CD14-positive monocyte (primary cell): Measurements from ENCODE around the gene RAE1. TPM values are rescaled to one million over a fixed set of nuclear protein-coding genes. Genes with fewer than 3 reads are reported as not detected.
A peak's percentile ranks its signal among the peaks of the same experiment; 100 is the strongest.

Experiments
- DNase-seq, 3 donors: peaks; one replicate each; pipeline ENCODE4 v3.0.0-alpha.2; 2011 to 2022
- H2AFZ ChIP-seq: 2 replicates; pipeline ENCODE4 v1.6.0; 2012; ENCODE audit warnings: mild to moderate bottlenecking, low read depth, low read length, inconsistent platforms; ENCODE audit not compliant: insufficient read depth, poor library complexity, severe bottlenecking
- H3K27ac ChIP-seq, 2 donors: 1 replicate in 1 of 2; 2 replicates in 1 of 2; pipeline ENCODE4 v1.5.1; 2012 to 2013; ENCODE audit warnings: low read length in 2 of 2, control low read depth in 1 of 2, inconsistent platforms in 1 of 2, low read depth in 1 of 2, mild to moderate bottlenecking in 1 of 2
- H3K27me3 ChIP-seq, 2 donors: one replicate each; pipeline versions ENCODE4 v1.6.0 to v1.6.1; 2011 to 2013; ENCODE audit warnings: low read length in 2 of 2; ENCODE audit not compliant: control insufficient read depth in 2 of 2, insufficient read depth in 2 of 2
- H3K36me3 ChIP-seq, 2 donors: replicated peaks in 1 of 2; 1 replicate in 1 of 2; 2 replicates in 1 of 2; pipeline versions ENCODE4 v1.5.1 to v1.6.1; 2012 to 2013; ENCODE audit warnings: low read length in 2 of 2, control low read depth in 1 of 2, inconsistent platforms in 1 of 2, mild to moderate bottlenecking in 1 of 2; ENCODE audit not compliant: insufficient read depth in 2 of 2, control insufficient read depth in 1 of 2
- H3K4me1 ChIP-seq, 2 donors: 1 replicate in 1 of 2; 2 replicates in 1 of 2; pipeline versions ENCODE4 v1.5.1 to v1.6.1; 2012 to 2013; ENCODE audit warnings: low read length in 2 of 2, control low read depth in 1 of 2, inconsistent platforms in 1 of 2, mild to moderate bottlenecking in 1 of 2, moderate library complexity in 1 of 2; ENCODE audit not compliant: insufficient read depth in 2 of 2, control insufficient read depth in 1 of 2
- H3K4me2 ChIP-seq: replicated peaks from 2 replicates; pipeline ENCODE3; 2012; ENCODE audit warnings: low read length, moderate library complexity, mild to moderate bottlenecking; ENCODE audit not compliant: poor library complexity, severe bottlenecking; ENCODE audit errors: extremely low read depth
- H3K4me3 ChIP-seq, 3 experiments: fragments of 200-600 bp in 1 of 3; sonication (generic) in 1 of 3; replicated peaks in 1 of 3; 1 replicate in 2 of 3; 2 replicates in 1 of 3; pipeline ENCODE4 v1.5.1; 2011 to 2013; ENCODE audit warnings: low read length in 3 of 3, mild to moderate bottlenecking in 3 of 3, control low read depth in 2 of 3, low read depth in 2 of 3, inconsistent platforms in 1 of 3, moderate library complexity in 1 of 3
- H3K79me2 ChIP-seq: 2 replicates; pipeline ENCODE4 v1.6.0; 2012; ENCODE audit warnings: mild to moderate bottlenecking, control low read depth, inconsistent platforms, low read length, moderate library complexity; ENCODE audit not compliant: insufficient read depth
- H3K9ac ChIP-seq: 2 replicates; pipeline ENCODE4 v1.6.0; 2017; ENCODE audit warnings: low read length, mild to moderate bottlenecking; ENCODE audit not compliant: insufficient read depth, poor library complexity, severe bottlenecking
- H3K9me3 ChIP-seq, 2 donors: replicated peaks in 1 of 2; 1 replicate in 1 of 2; 2 replicates in 1 of 2; pipeline versions ENCODE4 v1.5.1 to v1.6.1; 2012 to 2013; ENCODE audit warnings: low read length in 2 of 2, control low read depth in 1 of 2; ENCODE audit not compliant: control insufficient read depth in 1 of 2, insufficient read depth in 1 of 2
- H4K20me1 ChIP-seq: 2 replicates; pipeline ENCODE4 v1.6.0; 2012; ENCODE audit warnings: mild to moderate bottlenecking, low read length, control low read depth, moderate library complexity; ENCODE audit not compliant: insufficient read depth
- H3K27ac Mint-ChIP-seq, 7 donors: one replicate each; pipeline ENCODE4 v1.8.0; 2020; ENCODE audit warnings: mild to moderate bottlenecking in 7 of 7, mixed read lengths in 7 of 7, moderate library complexity in 6 of 7, inconsistent platforms in 2 of 7
- H3K27me3 Mint-ChIP-seq, 3 donors: one replicate each; pipeline ENCODE4 v1.8.0; 2021 to 2022; ENCODE audit warnings: low read depth in 3 of 3, mild to moderate bottlenecking in 3 of 3, mixed read lengths in 3 of 3, moderate library complexity in 3 of 3, inconsistent platforms in 1 of 3
- H3K36me3 Mint-ChIP-seq, 2 donors: one replicate each; pipeline ENCODE4 v1.8.0; 2020; ENCODE audit warnings: mixed read lengths in 2 of 2, inconsistent platforms in 1 of 2, mild to moderate bottlenecking in 1 of 2
- H3K4me1 Mint-ChIP-seq: one replicate; pipeline ENCODE4 v1.8.0; 2020; ENCODE audit warnings: mild to moderate bottlenecking, mixed read lengths
- H3K4me3 Mint-ChIP-seq, 2 donors: one replicate each; pipeline ENCODE4 v1.8.0; 2020; ENCODE audit warnings: mild to moderate bottlenecking in 2 of 2, mixed read lengths in 2 of 2, moderate library complexity in 1 of 2
- H3K9me3 Mint-ChIP-seq, 7 donors: one replicate each; pipeline ENCODE4 v1.8.0; 2020 to 2022; ENCODE audit warnings: mixed read lengths in 7 of 7, mild to moderate bottlenecking in 6 of 7, moderate library complexity in 6 of 7, inconsistent platforms in 2 of 7
- WGBS: methylation state at CpG from one replicate; pipeline ENCODE4 v1.1.5; 2013; ENCODE audit warnings: missing lambda C conversion rate; ENCODE audit not compliant: insufficient coverage; 5-methylcytosine and 5-hydroxymethylcytosine counted together
- intact Hi-C, 2 donors: fragments of 100-400 bp; cut with micrococcal nuclease; formaldehyde crosslinking; loops; one replicate each; pipeline versions ENCODE4 v1.15.0 to v1.15.1; 2023
- polyA plus RNA-seq, 3 donors: library from polyadenylated mRNA; depleted of rRNA in 1 of 3; unstranded in 2 of 3; stranded (reverse) in 1 of 3; fragments of 300-500 nt in 2 of 3; fragments of >200 nt in 1 of 3; fragmentation: Illumina TruSeq in 2 of 3; gene quantifications; 1 replicate in 2 of 3; 2 replicates in 1 of 3; pipeline ENCODE4 v1.2.3, GENCODE V29; 2012 to 2021
- TF ChIP-seq, protein P1 (sequence below): fragments of 200-600 bp; IDR thresholded peaks from one replicate; pipeline ENCODE4 v1.8.0; 2022; ENCODE audit warnings: antibody characterized with exemption, mild to moderate bottlenecking

Gene RAE1
- polyA plus RNA-seq, 3 donors, result 15.8 to 27.5 (median 21.7) TPM

DNA sequence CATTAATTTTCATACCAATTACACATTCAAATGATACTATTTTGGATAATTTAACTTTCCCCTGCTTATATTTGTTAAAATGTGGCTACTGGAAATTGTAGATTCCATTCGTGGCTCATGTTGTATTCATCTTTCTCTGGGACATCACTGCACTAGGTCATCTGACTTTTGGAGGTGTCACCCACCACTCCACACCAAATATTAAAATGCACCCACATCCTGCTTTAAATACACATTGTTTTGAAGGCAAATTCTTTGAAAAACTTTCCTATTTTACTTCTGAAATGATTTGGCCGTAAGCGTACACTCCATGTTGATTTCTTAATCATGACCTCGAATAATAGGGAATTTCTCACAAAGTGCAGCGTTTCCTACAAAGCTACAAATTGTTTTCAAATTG, 31.5 kb downstream of the RAE1 start:
- DNase-seq, result no peak
- H3K4me1 ChIP-seq, result peaks cover 6 to 10% of the 10 kb centered on the region in 2 donors
- Mint-ChIP-seq H3K27me3 (peaks cover 0 to 11% (median 6%) of the 10 kb centered on the region in 3 donors), H3K36me3 (peaks cover 48 to 64% of the 10 kb centered on the region in 2 donors), H3K4me1 (peaks cover 16% of the 10 kb centered on the region), H3K27ac (peak overlapping the region in 1 of 7 donors; percentile 37), H3K4me3 (no peak overlapping the region), H3K9me3 (peaks cover 0 to 5% (median 0%) of the 10 kb centered on the region in 7 donors)
- no peak overlapping the region for H3K4me2 ChIP-seq
- no peak overlapping the region for H2AFZ ChIP-seq
- WGBS, result 100% methylated on average over 5 of the region's 5 CpGs
- H3K36me3 ChIP-seq, result peaks cover 16 to 53% of the 10 kb centered on the region in 2 donors
- peaks cover 12% of the 10 kb centered on the region for H3K79me2 ChIP-seq
- H3K4me3 ChIP-seq, result no peak overlapping the region
- H3K9ac ChIP-seq, result no peak overlapping the region
- TF ChIP-seq, protein P1, sequence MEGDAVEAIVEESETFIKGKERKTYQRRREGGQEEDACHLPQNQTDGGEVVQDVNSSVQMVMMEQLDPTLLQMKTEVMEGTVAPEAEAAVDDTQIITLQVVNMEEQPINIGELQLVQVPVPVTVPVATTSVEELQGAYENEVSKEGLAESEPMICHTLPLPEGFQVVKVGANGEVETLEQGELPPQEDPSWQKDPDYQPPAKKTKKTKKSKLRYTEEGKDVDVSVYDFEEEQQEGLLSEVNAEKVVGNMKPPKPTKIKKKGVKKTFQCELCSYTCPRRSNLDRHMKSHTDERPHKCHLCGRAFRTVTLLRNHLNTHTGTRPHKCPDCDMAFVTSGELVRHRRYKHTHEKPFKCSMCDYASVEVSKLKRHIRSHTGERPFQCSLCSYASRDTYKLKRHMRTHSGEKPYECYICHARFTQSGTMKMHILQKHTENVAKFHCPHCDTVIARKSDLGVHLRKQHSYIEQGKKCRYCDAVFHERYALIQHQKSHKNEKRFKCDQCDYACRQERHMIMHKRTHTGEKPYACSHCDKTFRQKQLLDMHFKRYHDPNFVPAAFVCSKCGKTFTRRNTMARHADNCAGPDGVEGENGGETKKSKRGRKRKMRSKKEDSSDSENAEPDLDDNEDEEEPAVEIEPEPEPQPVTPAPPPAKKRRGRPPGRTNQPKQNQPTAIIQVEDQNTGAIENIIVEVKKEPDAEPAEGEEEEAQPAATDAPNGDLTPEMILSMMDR, result no peak
- no peaks in the 10 kb centered on the region for H3K27me3 ChIP-seq
- intact Hi-C loops, result loop anchor here in 1 of 2 donors (2.0 to 10.0 kb wide), 2 partner anchors 112 to 212 kb away; no protein-coding TSS in a partner anchor
- peaks cover 39% of the 10 kb centered on the region for H4K20me1 ChIP-seq
- no peak overlapping the region for H3K27ac ChIP-seq
- H3K9me3 ChIP-seq, result no peaks in the 10 kb centered on the region

- Histone ChIP-seq H3K9me3 (no peaks in the 10 kb centered on the region), H3K79me2 (peaks cover under 1% of the 10 kb centered on the region), H3K27me3 (no peaks in the 10 kb centered on the region), H3K27ac (no peak overlapping the region), H3K36me3 (peaks cover 4 to 41% of the 10 kb centered on the region in 2 donors), H3K9ac (no peak overlapping the region), H3K4me1 (peaks cover 7 to 12% of the 10 kb centered on the region in 2 donors), H4K20me1 (peaks cover 27% of the 10 kb centered on the region), H2AFZ (no peak overlapping the region), H3K4me3 (no peak overlapping the region), H3K4me2 (no peak overlapping the region)
- Mint-ChIP-seq H3K9me3 (peaks cover 0 to 5% (median 0%) of the 10 kb centered on the region in 7 donors), H3K27me3 (peaks cover 0 to 14% (median 7%) of the 10 kb centered on the region in 3 donors), H3K4me1 (peaks cover 15% of the 10 kb centered on the region), H3K27ac (no peak overlapping the region), H3K36me3 (peaks cover 36 to 52% of the 10 kb centered on the region in 2 donors), H3K4me3 (peak overlapping the region in 1 of 2 donors; percentile 7)
- WGBS, result 100% methylated on average over 8 of the region's 20 CpGs
- TF ChIP-seq, protein P1, result no peak
- intact Hi-C loops, result loop anchor here in 1 of 2 donors (2.0 to 10.0 kb wide), 2 partner anchors 111 to 211 kb away; no protein-coding TSS in a partner anchor
- DNase-seq, result no peak
These were observed 32.6 kb downstream of the RAE1 start for GRCh38 chr20:57383447-57384347.
